B cell (primary cell): Measurements from ENCODE around the gene PRMT5. TPM values are rescaled to one million over a fixed set of nuclear protein-coding genes. Genes with fewer than 3 reads are reported as not detected.
A peak's percentile ranks its signal among the peaks of the same experiment; 100 is the strongest.

ENCODE experiments used
- ATAC-seq: fragments of 200-7000 bp; cut with Tn5 transposase; one replicate; pipeline ENCODE4 v1.10.0; 2021; ENCODE audit warnings: low read depth, mild to moderate bottlenecking, moderate number of reproducible peaks, moderate library complexity
- CTCF ChIA-PET: fragments of 350-600 bp; sonication (Branson Sonifier 250); formaldehyde crosslinking; loops from one replicate; lab custom pipeline; 2021; ENCODE audit warnings: antibody characterized with exemption, inconsistent platforms; lab: Charles Lee
- POLR2A ChIA-PET: fragments of 350-600 bp; sonication (Branson Sonifier 250); formaldehyde crosslinking; loops from one replicate; lab custom pipeline; 2021; ENCODE audit warnings: antibody characterized with exemption; lab: Charles Lee
- DNase-seq: peaks from one replicate; pipeline ENCODE4 v3.0.0; 2013
- H2AFZ ChIP-seq: 2 replicates; pipeline ENCODE4 v1.6.1; 2012; ENCODE audit warnings: mild to moderate bottlenecking, low read depth, low read length; ENCODE audit not compliant: insufficient read depth, poor library complexity, severe bottlenecking
- H3K27ac ChIP-seq, 2 donors: 1 replicate in 1 of 2; 2 replicates in 1 of 2; pipeline ENCODE4 v1.5.1; 2012 to 2013; ENCODE audit warnings: low read length in 2 of 2, mild to moderate bottlenecking in 2 of 2, moderate library complexity in 1 of 2
- H3K27me3 ChIP-seq, 4 experiments: fragments of 200-600 bp in 1 of 4; sonication (generic) in 1 of 4; replicated peaks in 1 of 4; 1 replicate in 2 of 4; 2 replicates in 2 of 4; pipeline versions ENCODE4 v1.6.1 to v1.7.0; 2013 to 2016; ENCODE audit warnings: low read length in 3 of 4, mild to moderate bottlenecking in 2 of 4, mixed read lengths in 1 of 4, moderate library complexity in 1 of 4; ENCODE audit not compliant: insufficient read depth in 4 of 4, control insufficient read depth in 3 of 4; ENCODE audit errors: control extremely low read depth in 1 of 4
- H3K36me3 ChIP-seq, 2 experiments: replicated peaks in 1 of 2; 1 replicate in 1 of 2; 2 replicates in 1 of 2; pipeline versions ENCODE4 v1.6.1 to v1.7.1; 2013; ENCODE audit warnings: low read length in 1 of 2; ENCODE audit not compliant: insufficient read depth in 2 of 2, control insufficient read depth in 1 of 2; ENCODE audit errors: control extremely low read depth in 1 of 2, extremely low read depth in 1 of 2
- H3K4me1 ChIP-seq, 2 donors: fragments of 200-600 bp in 1 of 2; sonication (generic) in 1 of 2; 1 replicate in 1 of 2; 2 replicates in 1 of 2; pipeline versions ENCODE4 v1.5.1 to v1.6.1; 2013 to 2017; ENCODE audit warnings: low read length in 2 of 2; ENCODE audit not compliant: control insufficient read depth in 2 of 2, insufficient read depth in 2 of 2
- H3K4me2 ChIP-seq: replicated peaks from 2 replicates; pipeline ENCODE3; 2012; ENCODE audit warnings: mild to moderate bottlenecking, low read depth, low read length; ENCODE audit not compliant: poor library complexity, severe bottlenecking
- H3K4me3 ChIP-seq, 5 experiments: fragments of 200-600 bp in 1 of 5; sonication (generic) in 1 of 5; 1 replicate in 3 of 5; 2 replicates in 2 of 5; pipeline versions ENCODE4 v1.5.1 to v1.7.0; 2011 to 2016; ENCODE audit warnings: low read length in 4 of 5, mild to moderate bottlenecking in 4 of 5, low read depth in 2 of 5, control low read depth in 1 of 5, moderate library complexity in 1 of 5; ENCODE audit not compliant: insufficient read depth in 1 of 5; ENCODE audit errors: control extremely low read depth in 1 of 5, extremely low read depth in 1 of 5
- H3K79me2 ChIP-seq: fragments of 200-600 bp; sonication (generic); one replicate; pipeline ENCODE4 v1.6.0; 2016; ENCODE audit warnings: low read length; ENCODE audit not compliant: control insufficient read depth, insufficient read depth
- H3K9ac ChIP-seq: fragments of 200-600 bp; sonication (generic); 2 replicates; pipeline ENCODE4 v1.6.1; 2017; ENCODE audit warnings: mild to moderate bottlenecking, low read length, moderate library complexity
- H3K9me3 ChIP-seq, 3 donors: one replicate each; pipeline versions ENCODE4 v1.6.1 to v1.7.1; 2013; ENCODE audit warnings: low read length in 2 of 3; ENCODE audit not compliant: control insufficient read depth in 2 of 3, insufficient read depth in 1 of 3; ENCODE audit errors: control extremely low read depth in 1 of 3
- H4K20me1 ChIP-seq: 2 replicates; pipeline ENCODE4 v1.6.0; 2012; ENCODE audit warnings: mild to moderate bottlenecking, low read length; ENCODE audit not compliant: insufficient read depth, control insufficient read depth, poor library complexity, severe bottlenecking
- H3K27ac Mint-ChIP-seq: one replicate; pipeline ENCODE4 v1.8.0; 2021; ENCODE audit warnings: mixed read lengths
- H3K27me3 Mint-ChIP-seq: one replicate; pipeline ENCODE4 v1.8.0; 2021; ENCODE audit warnings: mixed read lengths
- H3K4me1 Mint-ChIP-seq: one replicate; pipeline ENCODE4 v1.8.0; 2021; ENCODE audit warnings: mixed read lengths
- H3K4me3 Mint-ChIP-seq: one replicate; pipeline ENCODE4 v1.8.0; 2021; ENCODE audit warnings: mixed read lengths
- H3K9me3 Mint-ChIP-seq: one replicate; pipeline ENCODE4 v1.8.0; 2022; ENCODE audit warnings: mixed read lengths; ENCODE audit not compliant: insufficient read depth
- EZH2 ChIP-seq: IDR thresholded peaks from 2 replicates; pipeline ENCODE4 v1.6.1; 2012; ENCODE audit warnings: borderline replicate concordance, low read depth, mild to moderate bottlenecking, moderate library complexity, low read length; ENCODE audit not compliant: insufficient read depth, poor library complexity, severe bottlenecking
- WGBS: methylation state at CpG from one replicate; pipeline ENCODE4 v1.1.5; 2013; ENCODE audit warnings: missing lambda C conversion rate; ENCODE audit not compliant: insufficient coverage; 5-methylcytosine and 5-hydroxymethylcytosine counted together
- intact Hi-C: fragments of 100-400 bp; cut with micrococcal nuclease; formaldehyde crosslinking; loops from one replicate; pipeline ENCODE4 v1.10.0; 2022
- polyA plus RNA-seq: library from polyadenylated mRNA; depleted of rRNA; stranded (reverse); fragments of >200 nt; gene quantifications from 2 replicates; pipeline ENCODE4 v1.2.3, GENCODE V29; 2012
- total RNA-seq, 2 donors: library from RNA; stranded (reverse); fragments of 120-200 nt in 1 of 2; gene quantifications; 1 replicate in 1 of 2; 2 replicates in 1 of 2; pipeline versions ENCODE4 v1.2.3 to v1.2.4, GENCODE V29; 2013 to 2022
- TF ChIP-seq, protein P1 (sequence below): fragments of 200-600 bp; IDR thresholded peaks from one replicate; pipeline ENCODE4 v1.8.0; 2022; ENCODE audit warnings: antibody characterized with exemption, mild to moderate bottlenecking

Gene PRMT5
- total and polyA plus RNA-seq, 2 donors (not counting 1 experiment from before 2014, with no cell fraction given): 38.8 to 50.4 TPM

DNA sequence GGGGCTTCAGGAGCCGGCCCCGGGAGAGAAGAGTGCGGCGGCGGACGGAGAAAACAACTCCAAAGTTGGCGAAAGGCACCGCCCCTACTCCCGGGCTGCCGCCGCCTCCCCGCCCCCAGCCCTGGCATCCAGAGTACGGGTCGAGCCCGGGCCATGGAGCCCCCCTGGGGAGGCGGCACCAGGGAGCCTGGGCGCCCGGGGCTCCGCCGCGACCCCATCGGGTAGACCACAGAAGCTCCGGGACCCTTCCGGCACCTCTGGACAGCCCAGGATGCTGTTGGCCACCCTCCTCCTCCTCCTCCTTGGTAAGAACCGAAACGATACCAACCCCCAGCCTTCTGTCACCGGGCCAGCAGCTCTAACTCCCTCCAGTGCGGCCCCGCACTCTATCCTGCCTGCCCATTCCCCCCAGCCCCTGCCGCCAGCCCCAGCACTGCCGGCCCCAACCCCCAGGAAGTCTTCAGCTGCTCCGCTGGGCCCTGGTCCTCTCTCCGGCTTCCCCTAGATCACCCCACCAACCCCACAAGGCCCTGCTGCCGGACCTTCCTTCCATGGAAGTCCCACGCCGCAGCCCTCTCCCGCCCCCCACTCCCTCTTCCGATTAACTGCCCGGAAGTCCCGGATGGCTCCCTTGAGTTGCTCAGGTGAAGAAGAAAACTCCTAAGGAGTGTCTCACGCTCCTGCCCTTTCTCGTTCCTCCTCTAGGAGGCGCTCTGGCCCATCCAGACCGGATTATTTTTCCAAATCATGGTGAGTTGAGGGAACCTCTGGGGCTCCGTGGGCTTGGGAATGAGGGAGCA, 56.9 kb downstream of the PRMT5 start:
- intact Hi-C loops: loop anchor here (1.0 to 5.0 kb wide), 4 partner anchors 28 to 135 kb away; partner anchors contain the start of gene AJUBA
- peaks cover 34% of the 10 kb centered on the region for H3K4me1 Mint-ChIP-seq

More for the DNA sequence above, 56.9 kb downstream of the PRMT5 start:
- Mint-ChIP-seq H3K4me3 (peak overlapping the region; percentile 96), H3K27me3 (no peaks in the 10 kb centered on the region), H3K9me3 (no peaks in the 10 kb centered on the region), H3K27ac (peak overlapping the region; percentile 98)
- Histone ChIP-seq H4K20me1 (peaks cover 39% of the 10 kb centered on the region), H3K27me3 (no peaks in the 10 kb centered on the region), H3K36me3 (peaks cover 2 to 43% of the 10 kb centered on the region in 2 experiments), H3K4me2 (peak overlapping the region; percentile 85), H3K9me3 (no peaks in the 10 kb centered on the region), H3K79me2 (peaks cover 41% of the 10 kb centered on the region), H3K4me1 (peaks cover 19 to 35% of the 10 kb centered on the region in 2 donors), H2AFZ (peak overlapping the region; percentile 76), H3K27ac (peak overlapping the region; percentile 84 to 88), H3K9ac (peak overlapping the region; percentile 96), H3K4me3 (peak overlapping the region; percentile 79 to 97 (median 92))
- WGBS: under 1% methylated on average over 42 of the region's 45 CpGs
- ATAC-seq: peak; percentile 22
- CTCF ChIA-PET: interaction anchor here (0.5 to 7.9 kb wide), 36 partner anchors 10 to 487 kb away, joined by 3 to 111 read pairs (median 5); partner anchors contain the start of genes AJUBA, CDH24, DAD1 and HAUS4
- no peak for TF ChIP-seq EZH2
- TF ChIP-seq, protein P1, sequence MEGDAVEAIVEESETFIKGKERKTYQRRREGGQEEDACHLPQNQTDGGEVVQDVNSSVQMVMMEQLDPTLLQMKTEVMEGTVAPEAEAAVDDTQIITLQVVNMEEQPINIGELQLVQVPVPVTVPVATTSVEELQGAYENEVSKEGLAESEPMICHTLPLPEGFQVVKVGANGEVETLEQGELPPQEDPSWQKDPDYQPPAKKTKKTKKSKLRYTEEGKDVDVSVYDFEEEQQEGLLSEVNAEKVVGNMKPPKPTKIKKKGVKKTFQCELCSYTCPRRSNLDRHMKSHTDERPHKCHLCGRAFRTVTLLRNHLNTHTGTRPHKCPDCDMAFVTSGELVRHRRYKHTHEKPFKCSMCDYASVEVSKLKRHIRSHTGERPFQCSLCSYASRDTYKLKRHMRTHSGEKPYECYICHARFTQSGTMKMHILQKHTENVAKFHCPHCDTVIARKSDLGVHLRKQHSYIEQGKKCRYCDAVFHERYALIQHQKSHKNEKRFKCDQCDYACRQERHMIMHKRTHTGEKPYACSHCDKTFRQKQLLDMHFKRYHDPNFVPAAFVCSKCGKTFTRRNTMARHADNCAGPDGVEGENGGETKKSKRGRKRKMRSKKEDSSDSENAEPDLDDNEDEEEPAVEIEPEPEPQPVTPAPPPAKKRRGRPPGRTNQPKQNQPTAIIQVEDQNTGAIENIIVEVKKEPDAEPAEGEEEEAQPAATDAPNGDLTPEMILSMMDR: peak; percentile 90
- peak; percentile 83 for DNase-seq
- POLR2A ChIA-PET: interaction anchor here (0.5 to 4.6 kb wide), 13 partner anchors 9 to 1416 kb away, joined by 3 to 61 read pairs (median 5); partner anchors contain the start of genes CHD8 and CPNE6
